Uterus (tissue), 2 donors: ENCODE measurements around the gene PEX10.

Experiments used
- CTCF ChIP-seq, 4 experiments: fragments of 200-600 bp in 2 of 4; fragments of 450-650 bp in 2 of 4; sonication (generic) in 2 of 4; IDR thresholded peaks; one replicate each; pipeline ENCODE4 v1.5.1; 2016 to 2019; ENCODE audit warnings: antibody characterized with exemption in 4 of 4, mild to moderate bottlenecking in 2 of 4, moderate library complexity in 1 of 4
- POLR2A ChIP-seq, 2 donors: fragments of 450-650 bp; IDR thresholded peaks; one replicate each; pipeline ENCODE4 v1.6.1; 2016; ENCODE audit warnings: antibody characterized with exemption in 2 of 2, mild to moderate bottlenecking in 1 of 2, moderate library complexity in 1 of 2

- no peak for TF ChIP-seq CTCF (IDR thresholded peaks at IDR 0.05)
- no peak for TF ChIP-seq POLR2A (IDR thresholded peaks at IDR 0.05)
Observed at GRCh38 chr1:2445162-2445822, 32.9 kb upstream of the PEX10 start.
